AG10803 (cell line): Measurements from ENCODE around the gene AKAP7.

ENCODE experiments used
- DNase-seq: peaks from one replicate; pipeline ENCODE4 v3.0.0; 2010; ENCODE audit warnings: low read depth
- H3K4me3 ChIP-seq: 2 replicates; pipeline ENCODE4 v1.5.1; 2011; ENCODE audit warnings: mild to moderate bottlenecking, low read length, control low read depth
- TF ChIP-seq, protein P1 (sequence below): conservative IDR thresholded peaks from 2 replicates; pipeline ENCODE4 v1.5.1; 2011; ENCODE audit warnings: mild to moderate bottlenecking, low read length, control low read depth, inconsistent platforms

The AKAP7 gene

DNA sequence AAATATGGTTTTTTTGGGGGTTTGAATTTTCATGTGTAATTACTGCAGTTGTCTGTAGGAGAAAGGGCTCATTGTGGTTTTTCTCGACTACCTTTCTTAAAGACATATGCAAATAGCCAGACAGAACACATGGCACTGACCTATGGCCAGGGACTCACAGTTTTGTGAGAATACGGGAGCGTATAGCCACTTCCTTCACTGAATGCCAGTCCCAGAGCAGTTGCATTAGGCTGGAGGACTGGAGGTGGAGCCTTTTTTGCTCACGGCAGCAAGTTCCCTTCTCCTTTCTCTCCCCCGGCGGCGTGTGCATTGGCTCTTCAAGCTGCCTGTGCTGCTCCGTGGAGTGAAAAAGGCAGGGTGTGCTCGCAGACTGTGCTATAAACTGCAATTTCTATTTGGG is 114.9 kb downstream of the AKAP7 start:
- TF ChIP-seq, protein P1, sequence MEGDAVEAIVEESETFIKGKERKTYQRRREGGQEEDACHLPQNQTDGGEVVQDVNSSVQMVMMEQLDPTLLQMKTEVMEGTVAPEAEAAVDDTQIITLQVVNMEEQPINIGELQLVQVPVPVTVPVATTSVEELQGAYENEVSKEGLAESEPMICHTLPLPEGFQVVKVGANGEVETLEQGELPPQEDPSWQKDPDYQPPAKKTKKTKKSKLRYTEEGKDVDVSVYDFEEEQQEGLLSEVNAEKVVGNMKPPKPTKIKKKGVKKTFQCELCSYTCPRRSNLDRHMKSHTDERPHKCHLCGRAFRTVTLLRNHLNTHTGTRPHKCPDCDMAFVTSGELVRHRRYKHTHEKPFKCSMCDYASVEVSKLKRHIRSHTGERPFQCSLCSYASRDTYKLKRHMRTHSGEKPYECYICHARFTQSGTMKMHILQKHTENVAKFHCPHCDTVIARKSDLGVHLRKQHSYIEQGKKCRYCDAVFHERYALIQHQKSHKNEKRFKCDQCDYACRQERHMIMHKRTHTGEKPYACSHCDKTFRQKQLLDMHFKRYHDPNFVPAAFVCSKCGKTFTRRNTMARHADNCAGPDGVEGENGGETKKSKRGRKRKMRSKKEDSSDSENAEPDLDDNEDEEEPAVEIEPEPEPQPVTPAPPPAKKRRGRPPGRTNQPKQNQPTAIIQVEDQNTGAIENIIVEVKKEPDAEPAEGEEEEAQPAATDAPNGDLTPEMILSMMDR: no peak; the same call in 1 of the 2 replicates
- DNase-seq: peak; percentile 45
- peak overlapping the region; percentile 56 for H3K4me3 ChIP-seq

DNA sequence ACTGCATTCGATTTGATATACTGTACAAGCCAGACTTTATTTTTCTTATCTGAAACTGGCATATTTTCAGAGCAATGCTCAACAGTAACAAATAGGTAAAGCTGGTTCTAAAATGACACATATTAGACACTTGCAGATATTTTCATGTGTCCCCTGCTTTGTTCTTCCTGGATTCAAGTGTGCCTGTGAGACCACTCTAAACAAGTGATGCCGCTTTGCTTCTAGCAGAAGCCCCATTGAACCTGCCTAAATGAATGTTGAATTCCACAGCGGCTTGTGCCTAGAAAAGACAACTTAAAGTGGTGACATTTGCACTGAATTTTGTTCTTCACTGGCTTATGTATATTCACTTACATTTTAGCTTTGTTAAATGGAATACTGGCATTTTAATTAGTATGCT is 115.7 kb downstream of the AKAP7 start:
- H3K4me3 ChIP-seq: no peak overlapping the region
- no peak for DNase-seq

DNA sequence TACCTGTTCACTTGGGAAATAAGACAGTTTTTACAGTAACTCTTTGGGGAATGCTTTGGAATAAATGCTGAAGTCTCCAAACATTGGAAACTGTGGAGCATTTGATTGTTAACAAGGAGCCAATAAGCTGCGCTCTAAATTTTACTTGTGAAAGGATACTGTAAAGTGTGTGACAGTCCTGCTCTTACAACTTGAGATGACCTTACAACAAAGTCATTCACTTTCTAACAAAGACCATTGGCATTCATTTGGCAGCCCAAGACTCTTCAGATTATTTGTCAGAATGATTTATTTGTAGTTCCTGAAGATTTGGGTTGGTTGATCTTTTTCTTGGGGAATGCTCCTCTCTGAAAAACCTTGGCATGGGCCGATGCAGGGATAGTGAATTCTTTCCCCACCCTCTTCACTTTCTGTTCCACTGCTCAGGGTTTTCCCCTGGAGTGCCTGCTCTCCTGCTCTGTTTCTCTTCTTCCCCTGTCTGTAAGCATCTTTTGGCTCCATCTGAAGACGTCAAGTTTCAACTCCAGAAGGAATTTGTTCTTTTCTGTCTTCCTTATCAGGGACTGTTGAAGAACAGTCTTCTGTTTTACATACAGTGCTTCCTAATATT is 116.4 kb downstream of the AKAP7 start:
- H3K4me3 ChIP-seq: no peak overlapping the region
- TF ChIP-seq, protein P1: no peak
- peak; percentile 5 for DNase-seq

More for the DNA sequence above, 115.7 kb downstream of the AKAP7 start:
- TF ChIP-seq, protein P1: no peak

DNA sequence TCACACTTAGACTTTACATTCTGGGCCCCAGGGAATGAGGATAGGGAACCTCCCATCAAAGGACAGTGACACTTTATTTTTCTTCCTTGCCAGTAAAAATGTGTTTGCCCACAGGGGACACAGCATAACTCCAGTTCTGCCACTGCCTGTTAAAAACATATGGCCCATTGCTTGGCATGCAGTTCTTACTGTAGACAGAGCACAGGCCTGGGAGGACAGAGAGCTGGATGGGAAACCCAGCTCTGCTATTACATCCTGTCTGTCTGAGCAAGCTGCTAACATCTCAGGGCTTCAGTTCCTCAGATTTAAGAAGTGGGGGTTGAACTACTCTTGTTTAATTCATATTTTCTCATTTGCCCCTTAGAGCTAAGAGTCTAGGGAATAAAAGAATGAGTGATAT is 120.2 kb downstream of the AKAP7 start:
- DNase-seq: no peak
- TF ChIP-seq, protein P1: no peak

DNA sequence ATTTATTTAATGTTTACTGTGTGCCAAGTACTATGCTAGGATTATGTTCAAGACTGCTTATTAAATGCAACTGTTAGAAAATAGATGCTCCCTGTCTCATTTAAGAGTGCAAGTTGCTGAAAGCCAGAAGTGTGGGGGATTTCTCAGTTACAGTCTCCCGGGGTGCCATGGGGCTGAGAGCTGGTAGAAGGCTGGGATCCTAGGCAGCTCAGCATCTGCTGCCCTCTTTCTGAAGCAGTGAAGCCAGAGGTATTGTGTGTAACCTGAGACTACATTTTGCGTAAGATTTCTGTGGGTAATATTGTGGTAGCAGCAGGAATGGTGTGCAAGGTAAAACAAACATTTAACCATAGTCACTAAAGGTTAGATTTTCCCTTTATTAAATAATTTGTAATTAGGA is 120.6 kb downstream of the AKAP7 start:
- H3K4me3 ChIP-seq: no peak overlapping the region
- DNase-seq: no peak
- TF ChIP-seq, protein P1: no peak

More for the DNA sequence above, 120.2 kb downstream of the AKAP7 start:
- no peak overlapping the region for H3K4me3 ChIP-seq

DNA sequence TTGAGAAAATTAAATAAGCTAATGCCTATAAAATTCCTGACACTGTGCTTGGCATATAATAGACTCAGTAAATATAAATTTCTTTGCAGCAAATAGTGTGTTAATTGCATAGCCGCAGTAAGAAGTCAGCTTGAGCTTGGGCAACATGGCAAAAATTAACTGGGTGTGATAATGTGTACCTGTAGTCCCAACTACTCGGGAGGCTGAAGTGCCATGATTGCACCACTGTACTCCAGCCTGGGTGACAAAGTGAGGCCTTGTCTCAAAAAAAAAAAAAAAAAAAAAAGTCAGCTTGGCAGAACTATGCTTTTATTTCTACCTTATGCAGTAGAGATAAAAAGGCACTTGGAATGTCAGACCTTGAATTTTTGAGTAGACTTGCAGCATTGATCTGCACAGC is 121.8 kb downstream of the AKAP7 start:
- DNase-seq: no peak
- no peak overlapping the region for H3K4me3 ChIP-seq
- TF ChIP-seq, protein P1: no peak

DNA sequence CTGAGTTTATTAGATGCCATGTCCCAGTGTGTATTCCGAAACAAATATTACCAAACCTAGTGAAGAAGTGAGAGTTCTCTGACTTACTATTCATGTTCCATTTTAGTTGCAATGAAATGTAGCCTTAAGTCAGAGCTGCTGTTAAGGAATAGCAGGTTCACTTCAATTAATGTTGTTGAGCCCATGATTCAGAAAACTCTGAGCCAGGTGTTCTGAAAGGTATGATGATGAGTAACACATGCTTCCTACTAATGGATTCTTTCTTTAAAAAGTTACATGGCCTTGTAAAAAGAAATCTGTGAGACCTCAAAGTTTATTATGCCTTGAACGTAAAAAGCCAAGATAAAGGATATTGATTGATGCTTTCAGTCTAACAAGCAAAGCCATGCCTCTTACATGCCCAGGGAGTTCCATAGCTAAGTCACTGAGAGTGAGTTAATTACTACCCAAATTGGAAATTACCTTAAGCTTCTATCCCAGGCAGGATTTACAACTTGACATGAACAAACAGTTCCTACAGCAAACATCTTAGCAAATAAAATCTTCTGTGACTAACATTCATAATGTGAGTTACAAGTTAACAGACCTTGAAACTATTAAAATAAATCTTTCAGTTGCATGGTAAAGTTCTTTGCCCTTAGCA is 122.9 kb downstream of the AKAP7 start:
- no peak overlapping the region for H3K4me3 ChIP-seq
- TF ChIP-seq, protein P1: no peak
- no peak for DNase-seq
